HEK293T (cell line): ENCODE measurements around the gene C1orf174.
A peak's percentile ranks its signal among the peaks of the same experiment; 100 is the strongest.

Experiments used
- CTCF ChIA-PET: fragments of 350-600 bp; formaldehyde crosslinking; extraction: SDS; loops from one replicate; lab custom pipeline; 2021; ENCODE audit warnings: antibody characterized with exemption, inconsistent platforms; lab: Yijun Ruan, JAX
- POLR2A ChIA-PET: fragments of 350-600 bp; formaldehyde crosslinking; extraction: SDS; loops from one replicate; lab custom pipeline; 2020; ENCODE audit warnings: antibody characterized with exemption, inconsistent platforms; lab: Yijun Ruan, JAX
- DNase-seq: peaks from one replicate; pipeline ENCODE4 v3.0.0; 2012; ENCODE audit warnings: mixed read lengths; ENCODE audit errors: extremely low spot score
- ARNT ChIP-seq: fragments of 450-650 bp; IDR thresholded peaks from 2 replicates; pipeline ENCODE4 v1.6.1; 2017; ENCODE audit warnings: mild to moderate bottlenecking
- BHLHE40 ChIP-seq: fragments of 450-650 bp; IDR thresholded peaks from 2 replicates; pipeline ENCODE4 v1.6.1; 2016; ENCODE audit warnings: mild to moderate bottlenecking, moderate library complexity, borderline replicate concordance
- CTBP1 ChIP-seq: fragments of 450-650 bp; IDR thresholded peaks from 2 replicates; pipeline ENCODE4 v1.6.1; 2016; ENCODE audit warnings: borderline replicate concordance
- ELF4 ChIP-seq: fragments of 450-650 bp; IDR thresholded peaks from 2 replicates; pipeline ENCODE4 v1.6.1; 2017; ENCODE audit warnings: antibody characterized with exemption
- FOXA1 ChIP-seq: fragments of 450-650 bp; IDR thresholded peaks from 2 replicates; pipeline ENCODE4 v1.6.1; 2016; ENCODE audit warnings: mild to moderate bottlenecking
- FOXK2 ChIP-seq: fragments of 450-650 bp; IDR thresholded peaks from 2 replicates; pipeline ENCODE4 v1.6.1; 2016; ENCODE audit warnings: mild to moderate bottlenecking
- FOXM1 ChIP-seq: fragments of 450-650 bp; IDR thresholded peaks from 2 replicates; pipeline ENCODE4 v1.6.1; 2017; ENCODE audit warnings: mild to moderate bottlenecking, borderline replicate concordance
- HDGF ChIP-seq: fragments of 450-650 bp; IDR thresholded peaks from 2 replicates; pipeline ENCODE4 v1.6.1; 2017; ENCODE audit warnings: antibody characterized with exemption, borderline replicate concordance
- L3MBTL2 ChIP-seq: fragments of 450-650 bp; conservative IDR thresholded peaks from 2 replicates; pipeline ENCODE4 v1.6.1; 2016; ENCODE audit warnings: mild to moderate bottlenecking
- LEF1 ChIP-seq: fragments of 450-650 bp; IDR thresholded peaks from 2 replicates; pipeline ENCODE4 v1.6.1; 2017; ENCODE audit warnings: mild to moderate bottlenecking, borderline replicate concordance
- NFRKB ChIP-seq: fragments of 450-650 bp; IDR thresholded peaks from 2 replicates; pipeline ENCODE4 v1.6.1; 2016; ENCODE audit warnings: mild to moderate bottlenecking, moderate library complexity
- PKNOX1 ChIP-seq: fragments of 450-650 bp; IDR thresholded peaks from 2 replicates; pipeline ENCODE4 v1.6.1; 2016
- SP1 ChIP-seq: fragments of 450-650 bp; IDR thresholded peaks from 2 replicates; pipeline ENCODE4 v1.6.1; 2017
- SUZ12 ChIP-seq: fragments of 450-650 bp; IDR thresholded peaks from 2 replicates; pipeline ENCODE4 v1.6.1; 2016; ENCODE audit warnings: mild to moderate bottlenecking
- TARDBP ChIP-seq: fragments of 450-650 bp; IDR thresholded peaks from 2 replicates; pipeline ENCODE4 v1.6.1; 2016
- ZNF384 ChIP-seq: fragments of 450-650 bp; IDR thresholded peaks from 2 replicates; pipeline ENCODE4 v1.6.1; 2016

Gene C1orf174

DNA sequence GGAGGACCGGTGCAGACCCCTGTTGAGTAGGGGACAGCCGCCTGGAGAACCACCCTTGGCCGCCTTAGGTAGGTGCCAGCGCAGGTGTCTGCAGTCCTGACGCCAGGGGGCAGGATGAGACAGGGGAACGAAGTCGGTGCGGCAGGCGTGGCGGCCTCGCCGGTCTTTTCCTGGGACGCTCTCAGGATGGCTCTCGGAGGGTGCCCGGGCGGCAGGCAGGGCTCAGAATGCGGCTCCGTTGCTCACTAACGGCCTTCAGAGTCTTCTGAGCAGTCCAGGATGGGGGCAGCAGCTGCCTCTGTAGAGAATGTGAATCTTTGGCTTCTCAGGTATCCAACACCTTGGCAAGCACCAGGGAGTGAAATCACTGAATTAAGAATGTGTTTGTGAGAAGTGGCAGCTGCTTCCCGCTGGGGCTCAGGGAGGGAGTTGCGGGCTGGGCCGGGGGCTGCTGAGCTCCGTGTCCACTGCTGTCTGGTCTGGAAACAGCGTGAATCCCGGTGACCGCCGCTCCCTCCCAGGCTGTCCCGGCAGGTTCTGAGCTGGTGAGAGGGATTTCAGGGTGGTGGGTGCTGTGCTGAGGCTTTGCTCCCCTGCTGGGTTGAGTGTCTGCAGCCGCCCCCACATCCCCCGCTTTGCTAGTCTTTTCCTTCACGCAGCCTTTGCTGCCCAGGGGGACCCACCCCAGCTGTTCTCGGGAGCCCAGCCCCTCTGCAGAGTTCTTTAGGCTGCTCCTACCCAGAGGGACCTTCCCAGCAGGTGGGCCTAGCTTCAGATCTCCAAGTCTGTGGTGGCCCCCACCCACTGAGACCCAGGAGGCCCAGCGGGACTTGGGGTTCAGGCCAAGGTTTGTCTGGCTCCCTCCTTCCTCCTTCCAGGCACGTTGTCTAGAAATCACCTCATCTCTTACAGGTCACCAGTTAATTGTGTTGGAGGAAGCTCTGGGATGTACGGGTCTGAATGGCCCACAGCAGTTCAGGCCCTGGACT lies 11.1 kb upstream of the C1orf174 start:
- TF ChIP-seq ELF4, result no peak
- TF ChIP-seq LEF1, result no peak
- no peak for TF ChIP-seq ZNF384
- ChIA-PET CTCF (interaction anchor here (1.0 kb wide), 1 partner anchor 1834 kb away, joined by 3 read pairs; no protein-coding TSS in a partner anchor), POLR2A (no interaction called here)
- peak; percentile 88 for DNase-seq

DNA sequence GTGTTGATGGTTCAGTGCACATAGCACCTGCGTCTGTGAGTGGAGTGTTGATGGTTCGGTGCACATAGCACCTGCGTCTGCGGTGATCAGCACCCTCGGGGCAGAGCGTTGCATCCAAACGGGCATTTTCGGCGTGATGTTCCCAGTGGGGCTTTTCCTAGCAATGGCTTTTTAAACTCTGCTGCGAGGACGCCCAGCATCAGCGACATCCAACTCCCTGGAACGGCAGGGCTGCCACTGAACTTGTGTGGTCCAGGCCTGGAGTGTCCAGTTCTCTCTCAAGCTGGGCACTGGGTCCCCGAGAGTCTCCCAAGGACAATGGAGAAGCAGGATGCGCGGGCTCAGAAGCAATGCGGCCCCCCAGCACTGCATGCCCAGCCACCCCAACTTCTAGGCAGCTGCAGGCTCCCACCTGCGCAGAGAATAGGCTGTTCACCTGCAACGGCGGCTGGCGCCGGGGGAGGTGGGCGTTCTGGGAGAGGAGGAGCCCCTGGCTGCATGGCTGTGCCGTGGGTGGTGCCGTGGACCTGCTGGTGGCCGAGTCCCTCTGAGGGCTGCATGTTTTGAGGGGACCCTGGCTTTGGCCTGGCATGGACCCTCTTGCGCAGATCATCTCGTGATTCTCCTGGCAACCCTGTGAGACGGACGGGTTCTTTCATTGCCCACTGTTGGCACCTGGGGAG lies 10.1 kb upstream of the C1orf174 start:
- POLR2A ChIA-PET, result no interaction called here
- CTCF ChIA-PET, result no interaction called here
- no peak for DNase-seq
- no peak for TF ChIP-seq HDGF

GRCh38 chr1:3909615-3910014 lies 9.5 kb upstream of the C1orf174 start:
- DNase-seq, result no peak
- POLR2A ChIA-PET, result no interaction called here
- CTCF ChIA-PET, result no interaction called here
- TF ChIP-seq CTBP1, result no peak

GRCh38 chr1:3908886-3909517 lies 8.9 kb upstream of the C1orf174 start:
- POLR2A ChIA-PET, result no interaction called here
- CTCF ChIA-PET, result no interaction called here
- no peak for TF ChIP-seq SP1
- no peak for TF ChIP-seq LEF1
- TF ChIP-seq ARNT, result no peak
- TF ChIP-seq CTBP1, result no peak
- TF ChIP-seq FOXA1, result no peak
- TF ChIP-seq FOXM1, result no peak
- TF ChIP-seq PKNOX1, result no peak
- DNase-seq, result no peak

GRCh38 chr1:3907621-3908165 lies 7.6 kb upstream of the C1orf174 start:
- TF ChIP-seq CTBP1 (no peak), FOXM1 (no peak), SP1 (no peak), FOXK2 (no peak), PKNOX1 (no peak), SUZ12 (no peak), BHLHE40 (no peak), ARNT (no peak)
- ChIA-PET POLR2A (no interaction called here), CTCF (interaction anchor here (1.1 kb wide), 1 partner anchor 21 kb away, joined by 3 read pairs; no protein-coding TSS in a partner anchor)
- no peak for DNase-seq

GRCh38 chr1:3907031-3907534 lies 7.0 kb upstream of the C1orf174 start:
- TF ChIP-seq PKNOX1 (0 out of 2 replicates have a peak, but pooled peaks have one; percentile 22), FOXA1 (no peak), HDGF (no peak), SUZ12 (no peak)
- ChIA-PET POLR2A (no interaction called here), CTCF (interaction anchor here (1.1 kb wide), 1 partner anchor 21 kb away, joined by 3 read pairs; no protein-coding TSS in a partner anchor)
- DNase-seq, result no peak

- ChIA-PET CTCF (no interaction called here), POLR2A (no interaction called here)
- no peak for DNase-seq
- TF ChIP-seq SP1, result no peak
- TF ChIP-seq FOXM1, result no peak
- TF ChIP-seq L3MBTL2, result no peak
- no peak for TF ChIP-seq FOXK2
- no peak for TF ChIP-seq TARDBP
- no peak for TF ChIP-seq CTBP1
- no peak for TF ChIP-seq NFRKB
- TF ChIP-seq BHLHE40, result no peak
- TF ChIP-seq ZNF384, result no peak
- no peak for TF ChIP-seq FOXA1
These were observed 6.6 kb upstream of the C1orf174 start for GRCh38 chr1:3906672-3907020.
